SJCRH30 (cell line): ENCODE results near the gene SELENOW. TPM values are rescaled to one million over a fixed set of nuclear protein-coding genes. Genes with fewer than 3 reads are reported as not detected.
"Not testable (repeated sequence)": the region's sequence is repeated elsewhere in the genome, so short reads cannot be mapped to it uniquely, and the experiment has no call there.

Experiments
- DNase-seq, 2 experiments: peaks; one replicate each; pipeline ENCODE4 v3.0.0-alpha.2; 2015 to 2020
- H3K27ac ChIP-seq: fragments of 250-450 bp; sonication (Bioruptor Pico); 2 replicates; pipeline ENCODE4 v1.5.1; 2020; ENCODE audit warnings: mild to moderate bottlenecking, moderate library complexity
- H3K27me3 ChIP-seq: fragments of 250-450 bp; sonication (Bioruptor Pico); 2 replicates; pipeline ENCODE4 v1.5.1; 2020; ENCODE audit warnings: mild to moderate bottlenecking, moderate library complexity
- H3K36me3 ChIP-seq: fragments of 250-450 bp; sonication (Bioruptor Pico); 2 replicates; pipeline ENCODE4 v1.5.1; 2020; ENCODE audit warnings: mild to moderate bottlenecking, moderate library complexity
- H3K4me1 ChIP-seq: fragments of 250-450 bp; sonication (Bioruptor Pico); 2 replicates; pipeline ENCODE4 v1.5.1; 2020; ENCODE audit warnings: mild to moderate bottlenecking, moderate library complexity
- H3K4me3 ChIP-seq: fragments of 250-450 bp; sonication (Bioruptor Pico); 2 replicates; pipeline ENCODE4 v1.5.1; 2020; ENCODE audit warnings: mild to moderate bottlenecking, moderate library complexity
- H3K9me3 ChIP-seq: fragments of 250-450 bp; sonication (Bioruptor Pico); replicated peaks from 2 replicates; pipeline ENCODE4 v1.5.1; 2020; ENCODE audit warnings: mild to moderate bottlenecking, moderate library complexity
- total RNA-seq: library from RNA; depleted of rRNA; stranded (reverse); fragments of >200 nt; shearing (Covaris generic); gene quantifications from 2 replicates; pipeline ENCODE4 v1.2.3, GENCODE V29; 2014

The SELENOW gene
- total RNA-seq, 1 experiment from 2014 or later = 204 TPM

DNA sequence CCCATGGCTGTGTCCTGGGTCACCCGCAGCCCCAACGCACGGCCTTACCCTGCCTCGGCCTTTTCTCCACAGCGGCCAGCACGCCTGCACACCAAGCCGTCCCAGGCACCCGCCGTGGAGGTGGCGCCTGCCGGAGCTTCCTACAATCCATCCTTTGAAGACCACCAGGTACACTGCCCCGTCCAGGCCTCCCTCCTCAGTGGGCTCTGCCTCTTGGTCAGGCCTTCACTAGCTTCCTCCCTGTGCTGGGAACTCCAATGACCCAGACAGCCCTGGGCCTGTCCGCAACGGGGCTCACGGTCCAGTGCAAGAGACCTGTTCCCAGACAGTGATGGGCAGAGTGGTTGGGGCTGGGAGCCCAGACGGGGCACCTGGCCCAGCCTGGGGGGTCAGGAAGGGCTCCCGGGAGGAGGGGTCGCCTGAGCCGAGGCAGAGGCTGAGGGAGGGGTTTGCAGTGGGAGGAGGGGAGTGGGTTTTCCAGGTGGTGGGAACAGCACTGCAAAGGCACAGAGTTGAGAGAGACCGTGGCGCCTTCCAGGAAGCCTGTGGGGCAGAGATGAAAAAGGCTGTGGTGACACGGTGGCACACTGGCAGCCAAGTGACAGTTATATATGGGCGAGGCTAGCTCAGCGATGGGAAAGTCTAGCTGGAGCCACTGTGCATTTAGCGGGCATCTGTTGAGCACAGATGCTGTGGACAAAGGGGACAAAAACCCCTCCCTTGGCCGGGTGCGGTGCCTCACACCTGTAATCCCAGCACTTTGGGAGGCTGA, 25.9 kb upstream of the SELENOW start:
- H3K4me3 ChIP-seq = no peak overlapping the region
- no peak for DNase-seq
- H3K36me3 ChIP-seq = peaks cover 71% of the 10 kb centered on the region
- no peak overlapping the region for H3K27ac ChIP-seq
- no peaks in the 10 kb centered on the region for H3K9me3 ChIP-seq
- H3K27me3 ChIP-seq = no peaks in the 10 kb centered on the region
- no peaks in the 10 kb centered on the region for H3K4me1 ChIP-seq

DNA sequence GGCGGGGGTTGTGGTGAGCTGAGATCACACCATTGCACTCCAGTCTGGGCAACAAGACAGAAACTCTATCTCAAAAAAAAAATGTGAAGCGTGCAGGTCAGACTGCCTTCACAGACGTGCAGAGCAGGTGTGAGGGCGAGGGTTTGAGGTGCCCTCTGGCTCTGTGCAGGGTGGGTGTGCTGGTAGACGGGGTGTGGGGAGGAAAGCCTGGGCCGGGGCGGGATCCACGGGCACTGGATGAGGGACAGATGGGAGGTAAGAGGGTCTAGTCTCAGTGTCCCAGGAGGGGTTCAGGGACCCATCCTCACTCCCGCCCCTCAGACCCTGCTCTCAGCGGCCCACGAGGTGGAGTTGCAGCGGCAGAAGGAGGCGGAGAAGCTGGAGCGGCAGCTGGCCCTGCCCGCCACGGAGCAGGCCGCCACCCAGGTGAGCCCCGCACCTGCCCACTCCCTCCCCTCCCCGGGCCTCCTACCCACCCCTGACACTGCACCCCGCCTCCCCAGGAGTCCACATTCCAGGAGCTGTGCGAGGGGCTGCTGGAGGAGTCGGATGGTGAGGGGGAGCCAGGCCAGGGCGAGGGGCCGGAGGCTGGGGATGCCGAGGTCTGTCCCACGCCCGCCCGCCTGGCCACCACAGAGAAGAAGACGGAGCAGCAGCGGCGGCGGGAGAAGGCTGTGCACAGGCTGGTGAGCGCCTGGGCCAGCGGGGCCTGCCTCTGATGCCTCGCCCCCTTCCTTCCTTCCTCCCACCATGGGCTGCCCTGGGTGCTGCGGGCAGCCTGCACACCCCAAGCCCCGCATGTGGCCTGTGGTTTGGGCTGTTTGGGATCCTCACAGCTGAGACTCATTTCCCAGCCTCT, 24.1 kb upstream of the SELENOW start:
- Histone ChIP-seq H3K4me1 (no peaks in the 10 kb centered on the region), H3K27me3 (no peaks in the 10 kb centered on the region), H3K4me3 (no peak overlapping the region), H3K36me3 (peaks cover 66% of the 10 kb centered on the region), H3K9me3 (no peaks in the 10 kb centered on the region), H3K27ac (no peak overlapping the region)
- no peak for DNase-seq

DNA sequence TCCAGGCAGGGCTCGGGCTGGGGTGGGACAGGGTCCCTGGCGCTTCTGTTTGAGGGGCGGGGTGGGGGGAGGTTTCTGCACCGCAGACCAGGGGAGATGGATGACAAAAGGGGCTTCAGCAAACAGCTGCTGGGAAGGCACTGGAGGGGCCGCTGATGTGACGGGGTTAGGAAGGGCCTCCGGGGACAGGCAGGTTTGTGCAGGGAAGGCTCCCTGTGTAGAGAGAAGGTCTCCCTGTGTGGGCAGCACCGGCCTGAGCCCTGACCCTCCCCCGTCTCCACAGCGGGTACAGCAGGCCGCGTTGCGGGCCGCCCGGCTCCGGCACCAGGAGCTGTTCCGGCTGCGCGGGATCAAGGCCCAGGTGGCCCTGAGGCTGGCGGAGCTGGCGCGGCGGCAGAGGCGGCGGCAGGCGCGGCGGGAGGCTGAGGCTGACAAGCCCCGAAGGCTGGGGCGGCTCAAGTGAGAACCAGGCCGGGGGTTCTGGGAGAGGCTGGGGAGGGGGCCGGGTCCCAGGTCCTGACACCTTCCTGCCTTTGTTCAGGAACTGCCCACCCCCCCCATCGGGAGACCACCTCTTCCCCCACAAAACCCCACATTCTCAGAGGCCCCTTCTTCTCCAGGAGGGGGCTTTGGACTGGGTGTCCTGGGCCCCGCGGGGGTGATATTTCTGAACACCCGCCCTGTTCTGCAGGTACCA, 23.3 kb upstream of the SELENOW start:
- no peak for DNase-seq
- H3K4me1 ChIP-seq = no peaks in the 10 kb centered on the region
- no peak overlapping the region for H3K27ac ChIP-seq
- peaks cover 59% of the 10 kb centered on the region for H3K36me3 ChIP-seq
- no peaks in the 10 kb centered on the region for H3K9me3 ChIP-seq
- H3K4me3 ChIP-seq = no peak overlapping the region
- H3K27me3 ChIP-seq = no peaks in the 10 kb centered on the region

DNA sequence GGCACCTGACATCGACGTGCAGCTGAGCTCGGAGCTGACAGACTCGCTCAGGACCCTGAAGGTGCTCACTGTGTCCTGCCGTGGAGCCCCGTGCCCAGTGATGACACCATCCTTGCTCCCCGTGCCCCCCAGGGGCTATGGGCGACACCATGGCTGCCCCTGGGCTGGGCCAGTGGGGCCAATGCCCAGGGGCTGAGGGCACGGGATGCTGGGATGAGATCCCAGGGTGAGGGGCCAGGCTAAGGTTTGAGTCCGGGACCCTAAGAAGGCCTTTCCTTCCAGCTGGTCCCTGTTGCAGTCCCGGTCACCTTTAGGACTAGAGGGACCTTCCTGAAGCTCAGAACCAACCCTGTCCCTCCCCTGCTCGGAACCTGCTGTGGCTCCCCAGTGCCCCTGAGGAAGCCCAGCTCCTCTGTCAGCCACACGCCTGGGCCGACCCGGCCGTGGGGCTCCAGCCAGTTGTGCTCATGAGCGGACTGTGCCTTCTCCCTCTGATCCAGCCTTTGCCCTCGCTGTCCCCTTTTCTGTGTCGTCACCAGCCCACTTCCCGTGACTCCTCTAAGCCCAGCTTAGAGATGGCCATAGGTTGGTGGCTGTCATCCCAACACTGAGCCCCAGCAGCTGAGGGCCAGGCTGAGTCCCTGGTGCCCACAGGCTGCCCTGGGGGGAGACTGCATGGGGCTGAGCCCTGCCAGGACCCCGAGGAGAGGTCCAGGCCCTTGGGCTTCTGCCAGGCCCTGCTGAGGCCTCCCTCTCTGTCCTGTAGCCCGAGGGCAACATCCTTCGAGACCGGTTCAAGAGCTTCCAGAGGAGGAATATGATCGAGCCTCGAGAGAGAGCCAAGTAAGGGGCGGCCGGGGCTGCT, 22.5 kb upstream of the SELENOW start:
- peaks cover 51% of the 10 kb centered on the region for H3K36me3 ChIP-seq
- no peak overlapping the region for H3K4me3 ChIP-seq
- H3K27me3 ChIP-seq = no peaks in the 10 kb centered on the region
- no peak for DNase-seq
- no peaks in the 10 kb centered on the region for H3K4me1 ChIP-seq
- H3K27ac ChIP-seq = no peak overlapping the region
- H3K9me3 ChIP-seq = no peaks in the 10 kb centered on the region

DNA sequence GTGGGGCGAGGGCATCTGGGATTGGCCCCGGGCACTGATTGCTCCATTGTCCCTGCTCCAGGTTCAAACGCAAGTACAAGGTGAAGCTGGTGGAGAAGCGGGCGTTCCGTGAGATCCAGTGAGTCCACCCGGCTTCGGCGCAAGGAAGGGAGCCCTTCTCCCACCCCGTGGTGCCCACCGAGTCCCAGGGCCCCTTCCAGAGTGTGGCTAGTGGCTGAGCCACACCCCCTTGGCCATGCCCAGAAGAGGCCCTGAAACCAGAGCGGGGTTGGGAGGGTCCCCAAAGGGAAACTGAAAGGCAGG, 21.9 kb upstream of the SELENOW start:
- H3K9me3 ChIP-seq = no peaks in the 10 kb centered on the region
- H3K4me1 ChIP-seq = no peaks in the 10 kb centered on the region
- no peak overlapping the region for H3K4me3 ChIP-seq
- no peaks in the 10 kb centered on the region for H3K27me3 ChIP-seq
- H3K27ac ChIP-seq = no peak overlapping the region
- DNase-seq = no peak
- peaks cover 47% of the 10 kb centered on the region for H3K36me3 ChIP-seq

DNA sequence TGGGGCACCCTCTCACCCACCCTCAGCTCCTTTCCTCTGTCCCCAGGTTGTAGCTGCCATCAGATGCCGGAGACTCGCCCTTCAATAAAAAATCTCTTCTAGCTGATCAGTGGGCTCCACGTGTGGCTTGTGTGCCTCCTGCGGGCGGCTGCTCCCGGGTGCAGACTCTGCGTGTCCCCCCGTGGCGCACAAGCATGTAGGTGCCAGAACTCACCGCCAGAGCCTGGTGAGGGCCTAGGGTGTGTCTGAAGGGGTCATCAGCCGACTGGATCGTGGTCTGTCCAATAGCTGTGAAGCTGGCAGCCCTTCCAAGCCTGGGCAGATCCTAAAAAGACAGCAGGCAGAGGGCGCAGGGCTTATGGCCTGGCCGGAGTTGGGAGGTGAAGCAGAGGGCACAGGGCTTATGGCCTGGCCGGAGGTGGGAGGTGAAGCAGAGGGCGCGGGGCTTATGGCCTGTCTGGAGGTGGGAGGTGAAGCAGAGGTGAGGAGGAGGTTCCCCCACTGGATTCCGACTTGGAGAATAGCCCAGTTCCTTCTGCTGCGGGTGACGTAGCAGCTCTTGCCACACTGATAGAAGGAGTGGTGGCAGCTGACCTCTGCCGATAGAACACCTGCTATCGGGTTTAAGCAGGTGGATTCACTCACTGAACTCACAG, 21.4 kb upstream of the SELENOW start:
- Histone ChIP-seq H3K4me3 (no peak overlapping the region), H3K27ac (no peak overlapping the region), H3K36me3 (peaks cover 46% of the 10 kb centered on the region), H3K27me3 (no peaks in the 10 kb centered on the region), H3K4me1 (no peaks in the 10 kb centered on the region), H3K9me3 (no peaks in the 10 kb centered on the region)
- no peak for DNase-seq

DNA sequence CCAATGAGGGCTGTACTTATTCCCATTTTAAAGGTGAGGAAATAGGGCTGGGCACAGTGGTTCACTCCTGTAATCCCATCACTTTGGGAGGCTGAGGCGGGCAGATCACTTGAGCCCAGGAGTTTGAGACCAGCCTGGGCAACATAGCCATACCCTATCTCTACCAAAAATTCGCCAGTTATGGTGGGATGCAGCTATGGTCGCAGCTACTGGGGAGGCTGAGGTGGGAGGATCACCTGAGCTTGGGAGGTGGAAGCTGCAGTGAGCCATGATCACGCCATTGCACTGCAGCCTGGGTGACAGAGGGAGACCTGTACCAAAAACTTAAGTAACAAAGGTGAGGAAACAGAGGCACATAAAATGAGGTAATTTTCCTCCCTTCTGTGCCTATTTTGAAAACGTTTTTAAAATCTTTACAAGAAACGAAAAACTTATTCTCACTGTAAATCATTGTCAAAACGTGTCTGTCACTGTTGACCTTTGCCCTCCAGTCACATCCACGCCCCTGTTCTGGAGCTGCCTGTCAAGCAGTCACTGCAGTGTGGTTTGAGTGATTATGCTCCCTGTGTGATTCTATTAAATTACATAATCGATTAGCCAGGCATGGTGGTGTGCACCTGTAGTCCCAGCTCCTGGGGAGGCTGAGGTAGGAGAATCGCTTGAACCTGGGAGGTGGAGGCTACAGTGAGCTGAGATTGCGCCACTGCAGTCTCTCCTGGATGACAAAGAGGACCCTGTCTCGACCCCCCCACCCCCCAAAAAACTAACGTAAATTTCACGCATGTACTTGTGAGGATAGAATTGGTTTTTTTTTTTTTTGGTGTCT, 20.7 kb upstream of the SELENOW start:
- Histone ChIP-seq H3K4me1 (no peaks in the 10 kb centered on the region), H3K4me3 (no peak overlapping the region), H3K9me3 (no peaks in the 10 kb centered on the region), H3K27ac (no peak overlapping the region), H3K36me3 (peaks cover 40% of the 10 kb centered on the region), H3K27me3 (no peaks in the 10 kb centered on the region)
- DNase-seq = no peak

DNA sequence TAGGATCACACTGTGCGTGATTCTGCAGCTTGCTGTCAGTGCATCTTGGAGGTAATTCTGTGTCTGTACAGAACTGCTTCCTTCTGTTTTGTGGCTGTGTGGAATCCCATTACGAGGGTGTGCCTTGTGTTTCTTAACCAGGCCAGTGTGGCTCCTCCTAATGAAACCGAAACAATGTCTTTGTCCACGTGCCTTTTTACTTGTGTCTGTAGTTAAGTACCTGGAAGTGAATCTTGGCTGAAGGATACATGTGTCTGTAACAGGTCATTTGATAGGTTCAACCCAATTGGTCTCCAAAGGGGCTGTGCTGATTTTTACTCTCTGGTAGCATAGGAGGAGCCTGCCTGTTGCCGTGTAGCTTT, 20.1 kb upstream of the SELENOW start:
- H3K27me3 ChIP-seq = no peaks in the 10 kb centered on the region
- no peak overlapping the region for H3K4me3 ChIP-seq
- H3K27ac ChIP-seq = no peak overlapping the region
- peaks cover 35% of the 10 kb centered on the region for H3K36me3 ChIP-seq
- no peaks in the 10 kb centered on the region for H3K4me1 ChIP-seq
- DNase-seq = no peak
- no peaks in the 10 kb centered on the region for H3K9me3 ChIP-seq

DNA sequence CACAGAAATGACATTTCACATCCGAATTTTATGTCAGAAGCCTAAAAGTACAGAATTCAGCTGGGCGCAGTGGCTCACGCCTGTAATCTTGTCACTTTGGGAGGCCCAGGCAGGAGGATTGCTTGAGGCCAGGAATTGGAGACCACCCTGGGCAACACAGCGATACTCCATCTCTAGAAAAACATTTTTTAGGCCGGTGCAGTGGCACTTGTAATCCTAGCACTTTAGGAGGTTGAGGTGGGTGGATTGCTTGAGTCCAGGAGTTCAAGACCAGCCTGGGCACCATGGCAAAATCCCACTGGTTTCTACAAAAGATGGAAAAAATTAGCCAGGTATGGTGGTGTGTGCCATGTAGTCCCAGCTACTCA, 17.9 kb upstream of the SELENOW start:
- Histone ChIP-seq H3K36me3 (peaks cover 24% of the 10 kb centered on the region), H3K4me3 (no peak overlapping the region), H3K27ac (no peak overlapping the region), H3K4me1 (peaks cover 4% of the 10 kb centered on the region; the same call in 1 of the 2 replicates), H3K9me3 (no peaks in the 10 kb centered on the region), H3K27me3 (no peaks in the 10 kb centered on the region)
- no peak for DNase-seq

DNA sequence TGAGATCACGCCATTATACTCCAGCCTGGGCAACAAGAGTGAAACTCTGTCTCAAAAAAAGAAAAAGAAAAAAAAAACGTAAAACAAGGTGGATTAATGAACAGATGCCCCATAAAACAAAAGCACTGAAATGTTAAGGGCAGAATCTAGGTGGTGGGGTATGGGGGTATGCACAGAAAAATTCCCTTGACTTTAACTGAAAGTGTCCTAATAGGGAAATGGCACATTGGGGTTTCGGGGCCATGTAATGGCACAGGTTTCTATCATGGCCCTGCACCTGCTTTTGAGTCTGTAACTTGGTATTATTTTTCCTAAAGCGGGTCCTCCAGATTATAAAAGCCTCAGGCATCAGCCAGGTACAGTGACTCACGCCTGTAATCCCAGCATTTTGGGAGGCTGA, 16.9 kb upstream of the SELENOW start:
- Histone ChIP-seq H3K36me3 (peaks cover 14% of the 10 kb centered on the region), H3K4me1 (peaks cover 10% of the 10 kb centered on the region; the same call in 1 of the 2 replicates), H3K9me3 (no peaks in the 10 kb centered on the region), H3K4me3 (no peak overlapping the region), H3K27ac (no peak overlapping the region), H3K27me3 (no peaks in the 10 kb centered on the region)
- DNase-seq = no peak

DNA sequence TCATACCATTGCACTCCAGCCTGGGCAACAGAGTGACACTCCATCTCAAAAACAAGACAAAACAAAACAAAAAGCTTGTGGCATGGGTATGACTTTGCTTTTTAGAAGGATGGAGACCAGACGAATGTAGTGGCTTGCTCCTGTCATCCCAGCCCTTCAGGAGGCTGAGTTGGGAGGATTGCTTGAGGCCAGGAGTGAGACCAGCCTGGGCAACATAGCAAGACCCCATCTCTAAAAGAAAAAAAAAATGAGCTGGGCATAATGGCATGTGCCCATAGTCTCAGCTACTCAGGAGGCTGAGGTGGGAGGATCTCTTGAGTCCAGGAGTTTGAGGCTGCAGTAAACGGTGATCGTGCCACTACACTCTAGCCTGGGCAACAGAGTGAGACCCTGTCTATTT, 16.4 kb upstream of the SELENOW start:
- Histone ChIP-seq H3K9me3 (no peaks in the 10 kb centered on the region), H3K27ac (no peak overlapping the region), H3K27me3 (no peaks in the 10 kb centered on the region), H3K4me3 (no peak overlapping the region), H3K4me1 (peaks cover 10% of the 10 kb centered on the region; the same call in 1 of the 2 replicates), H3K36me3 (peaks cover 8% of the 10 kb centered on the region)
- DNase-seq = no peak

DNA sequence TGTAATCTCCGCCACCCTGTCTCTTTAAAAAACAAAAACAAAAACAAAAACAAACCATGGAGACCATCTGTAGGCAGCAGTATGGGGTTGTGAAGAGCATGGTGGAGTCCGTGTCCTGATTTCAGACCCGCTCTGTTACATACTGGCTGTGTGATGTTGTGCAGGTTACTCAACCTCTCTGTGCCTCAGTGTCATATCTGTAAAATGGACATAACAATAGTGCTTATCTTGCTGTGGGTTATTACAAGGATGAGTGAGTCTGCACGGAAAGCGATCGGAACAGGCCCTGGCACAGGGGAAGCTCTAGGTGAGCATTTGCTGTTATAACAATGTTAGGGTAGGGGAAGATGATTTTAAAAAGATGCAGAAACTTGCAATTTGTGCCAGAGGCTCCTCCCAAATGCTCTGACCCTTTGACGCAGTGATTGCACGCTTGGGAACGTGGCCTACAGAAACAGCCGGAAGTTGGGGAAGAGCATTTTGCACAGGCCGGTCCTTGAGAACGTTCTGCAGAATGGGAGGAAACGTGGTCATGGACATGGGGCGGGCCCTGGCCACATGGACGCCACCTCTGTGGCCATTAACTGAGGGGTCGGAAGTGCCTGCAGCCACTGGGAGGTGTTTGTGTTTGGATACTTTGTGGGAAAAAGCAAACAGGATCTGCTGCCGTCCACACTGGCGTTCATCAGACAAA, 15.7 kb upstream of the SELENOW start:
- Histone ChIP-seq H3K36me3 (peaks cover 2% of the 10 kb centered on the region), H3K9me3 (no peaks in the 10 kb centered on the region), H3K27me3 (no peaks in the 10 kb centered on the region), H3K27ac (no peak overlapping the region), H3K4me1 (peaks cover 10% of the 10 kb centered on the region; the same call in 1 of the 2 replicates), H3K4me3 (no peak overlapping the region)
- DNase-seq = no peak

DNA sequence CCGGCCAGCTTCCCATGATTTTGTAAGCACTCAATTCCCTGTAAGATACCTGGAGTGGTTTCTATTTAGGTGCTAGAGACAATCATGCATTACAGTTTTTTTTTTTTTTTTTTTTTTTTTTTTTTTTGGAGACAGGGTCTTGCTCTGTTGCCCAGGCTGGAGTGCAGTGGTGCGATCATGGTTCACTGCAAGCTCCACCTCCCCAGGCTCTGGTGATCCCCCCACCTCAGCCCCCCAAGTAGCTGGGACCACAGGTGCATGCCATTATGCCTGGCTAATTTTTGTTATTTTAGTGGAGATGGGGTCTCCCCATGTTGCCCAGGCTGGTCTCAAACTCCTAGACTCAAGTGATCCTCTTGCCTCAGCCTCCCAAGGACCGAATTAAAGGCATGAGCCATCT, 13.8 kb upstream of the SELENOW start:
- DNase-seq, H3K27me3 ChIP-seq, H3K27ac ChIP-seq, H3K4me3 ChIP-seq, H3K9me3 ChIP-seq, H3K36me3 ChIP-seq: not testable (repeated sequence)
- peaks cover 10% of the 10 kb centered on the region; the same call in 1 of the 2 replicates for H3K4me1 ChIP-seq
